Measurements from ENCODE around the gene CASP1.

CASP1 gene

GRCh38 chr11:104984808-104985207 lies 50.1 kb downstream of the CASP1 start:
- no peak for DNase-seq (ENCODE audit: low read depth)

GRCh38 chr11:104979839-104980238 lies 55.1 kb downstream of the CASP1 start:
- DNase-seq (ENCODE audit: low read depth) = no peak

All from activated gamma-delta T cell treated with anti-CD3 and anti-CD28 coated beads, Interleukin-2, amount 50 U/mL, for 16 hours (primary cell).